Esophagus squamous epithelium (tissue), 5 donors: ENCODE measurements around the gene ANAPC13. TPM values are rescaled to one million over a fixed set of nuclear protein-coding genes. Genes with fewer than 3 reads are reported as not detected.

ENCODE experiments used
- DNase-seq: peaks from one replicate; lab custom pipeline; 2025; lab: John Stamatoyannopoulos, UW
- H3K27ac ChIP-seq, 4 donors: fragments of 200-600 bp; sonication (generic); one replicate each; pipeline ENCODE4 v1.5.1; 2016 to 2019; ENCODE audit warnings: mild to moderate bottlenecking in 1 of 4
- H3K27me3 ChIP-seq, 4 donors: fragments of 200-600 bp; sonication (generic); 1 replicate in 3 of 4; 2 replicates in 1 of 4; pipeline versions ENCODE4 v1.5.1 to v1.6.0; 2017 to 2021; ENCODE audit warnings: antibody characterized with exemption in 1 of 4
- H3K36me3 ChIP-seq, 3 donors: fragments of 200-600 bp; sonication (generic); one replicate each; pipeline ENCODE4 v1.5.1; 2016 to 2019
- H3K4me1 ChIP-seq, 3 donors: fragments of 200-600 bp; sonication (generic); one replicate each; pipeline ENCODE4 v1.5.1; 2017 to 2019
- H3K4me3 ChIP-seq, 4 donors: fragments of 200-600 bp; sonication (generic); 1 replicate in 3 of 4; 2 replicates in 1 of 4; pipeline ENCODE4 v1.5.1; 2016 to 2019; ENCODE audit warnings: mild to moderate bottlenecking in 2 of 4, moderate library complexity in 1 of 4
- H3K9me3 ChIP-seq, 3 donors: fragments of 200-600 bp; sonication (generic); one replicate each; pipeline ENCODE4 v1.5.1; 2016 to 2019
- CTCF ChIP-seq, 6 experiments: fragments of 450-650 bp in 4 of 6; fragments of 200-600 bp in 2 of 6; sonication (generic) in 2 of 6; IDR thresholded peaks; one replicate each; pipeline ENCODE4 v1.5.1; 2016 to 2019; ENCODE audit warnings: antibody characterized with exemption in 6 of 6, mild to moderate bottlenecking in 4 of 6, moderate library complexity in 4 of 6
- POLR2A ChIP-seq, 4 donors: fragments of 450-650 bp; IDR thresholded peaks; one replicate each; pipeline ENCODE4 v1.6.1; 2017; ENCODE audit warnings: antibody characterized with exemption in 4 of 4, mild to moderate bottlenecking in 4 of 4, moderate library complexity in 3 of 4
- WGBS, 2 donors: methylation state at CpG; one replicate each; pipeline ENCODE4 v1.1.5; 2018; 5-methylcytosine and 5-hydroxymethylcytosine counted together
- intact Hi-C: fragments of 100-400 bp; cut with DNase I; formaldehyde crosslinking; loops from one replicate; pipeline ENCODE4 v1.15.0; 2022
- total RNA-seq, 4 donors: library from RNA; depleted of rRNA; stranded (reverse); fragments of >200 nt; gene quantifications; one replicate each; pipeline ENCODE4 v1.1.0, GENCODE V29; 2016
- donor health status: DM: yes; HTN: yes; CAD: no.

Gene ANAPC13
- total RNA-seq, 4 donors from 2014 or later: 20.7 to 38.7 (median 26.0) TPM

GRCh38 chr3:134448664-134449063 is 37.1 kb downstream of the ANAPC13 start:
- H3K36me3 ChIP-seq: no peaks in the 10 kb centered on the region
- H3K4me3 ChIP-seq: no peak overlapping the region
- peaks cover 0 to 8% (median 0%) of the 10 kb centered on the region in 3 donors for H3K9me3 ChIP-seq
- TF ChIP-seq CTCF (IDR thresholded peaks at IDR 0.05) (no peak), POLR2A (IDR thresholded peaks at IDR 0.05) (no peak)
- peaks cover 0 to 21% (median 11%) of the 10 kb centered on the region in 3 donors for H3K4me1 ChIP-seq
- intact Hi-C loops: no loop called here
- 86 to 92% methylated on average over 5 of the region's 5 CpGs for WGBS, 2 donors
- H3K27me3 ChIP-seq: no peaks in the 10 kb centered on the region
- DNase-seq: no peak
- H3K27ac ChIP-seq: no peak overlapping the region

GRCh38 chr3:134447351-134447750 is 38.4 kb downstream of the ANAPC13 start:
- 43 to 75% methylated on average over 1 of the region's 1 CpG for WGBS, 2 donors
- TF ChIP-seq CTCF (IDR thresholded peaks at IDR 0.05) (no peak), POLR2A (IDR thresholded peaks at IDR 0.05) (no peak)
- H3K4me1 ChIP-seq: peaks cover 0 to 21% (median 11%) of the 10 kb centered on the region in 3 donors
- H3K4me3 ChIP-seq: no peak overlapping the region
- peaks cover 0 to 8% (median 0%) of the 10 kb centered on the region in 3 donors for H3K9me3 ChIP-seq
- intact Hi-C loops: no loop called here
- H3K27me3 ChIP-seq: no peaks in the 10 kb centered on the region
- H3K36me3 ChIP-seq: no peaks in the 10 kb centered on the region
- no peak for DNase-seq
- no peak overlapping the region for H3K27ac ChIP-seq

GRCh38 chr3:134446800-134447199 is 39.0 kb downstream of the ANAPC13 start:
- H3K27ac ChIP-seq: peak overlapping the region in 2 of 4 donors; percentile 25 to 36
- peaks cover 0 to 8% (median 0%) of the 10 kb centered on the region in 3 donors for H3K9me3 ChIP-seq
- H3K36me3 ChIP-seq: no peaks in the 10 kb centered on the region
- no peak overlapping the region for H3K4me3 ChIP-seq
- H3K27me3 ChIP-seq: no peaks in the 10 kb centered on the region
- no peak for DNase-seq
- 22 to 28% methylated on average over 3 of the region's 3 CpGs for WGBS, 2 donors
- H3K4me1 ChIP-seq: peaks cover 0 to 21% (median 11%) of the 10 kb centered on the region in 3 donors
- TF ChIP-seq CTCF (IDR thresholded peaks at IDR 0.05) (no peak), POLR2A (IDR thresholded peaks at IDR 0.05) (no peak)
- intact Hi-C loops: no loop called here

- Histone ChIP-seq H3K27me3 (no peaks in the 10 kb centered on the region), H3K4me1 (peaks cover 0 to 21% (median 11%) of the 10 kb centered on the region in 3 donors), H3K9me3 (peaks cover 0 to 8% (median 0%) of the 10 kb centered on the region in 3 donors), H3K36me3 (no peaks in the 10 kb centered on the region), H3K27ac (no peak overlapping the region), H3K4me3 (no peak overlapping the region)
- TF ChIP-seq CTCF (IDR thresholded peaks at IDR 0.05) (no peak), POLR2A (IDR thresholded peaks at IDR 0.05) (no peak)
- intact Hi-C loops: no loop called here
- WGBS, 2 donors: 33 to 64% methylated on average over 1 of the region's 1 CpG
- DNase-seq: no peak
Observed at GRCh38 chr3:134445636-134446035, 40.1 kb downstream of the ANAPC13 start.

GRCh38 chr3:134445095-134445494 is 40.7 kb downstream of the ANAPC13 start:
- H3K4me3 ChIP-seq: no peak overlapping the region
- intact Hi-C loops: no loop called here
- H3K36me3 ChIP-seq: no peaks in the 10 kb centered on the region
- DNase-seq: no peak
- peaks cover 0 to 8% (median 0%) of the 10 kb centered on the region in 3 donors for H3K9me3 ChIP-seq
- H3K27me3 ChIP-seq: no peaks in the 10 kb centered on the region
- TF ChIP-seq POLR2A (IDR thresholded peaks at IDR 0.05) (no peak), CTCF (IDR thresholded peaks at IDR 0.05) (no peak)
- 88 to 95% methylated on average over 1 of the region's 1 CpG for WGBS, 2 donors
- no peak overlapping the region for H3K27ac ChIP-seq
- peaks cover 0 to 21% (median 11%) of the 10 kb centered on the region in 3 donors for H3K4me1 ChIP-seq
